H1 (cell line): ENCODE data around the gene E2F8. TPM values are rescaled to one million over a fixed set of nuclear protein-coding genes. Genes with fewer than 3 reads are reported as not detected.

Source experiments
- CTCF ChIA-PET: fragments of 300-600 bp; sonication (Branson Sonifier 250); formaldehyde crosslinking; loops from one replicate; lab custom pipeline; 2021; ENCODE audit not compliant: partially characterized antibody; lab: Charles Lee
- POLR2A ChIA-PET: fragments of 300-600 bp; sonication (Branson Sonifier 250); formaldehyde crosslinking; loops from one replicate; lab custom pipeline; 2021; ENCODE audit warnings: inconsistent platforms; ENCODE audit not compliant: partially characterized antibody; lab: Charles Lee
- DNase-seq, 2 experiments: peaks; one replicate each; pipeline versions ENCODE4 v3.0.0 to v3.0.0-alpha.2; 2010 to 2022; ENCODE audit warnings: low spot score in 2 of 2, low read depth in 1 of 2, mixed read lengths in 1 of 2
- FAIRE-seq: peaks from 2 replicates; lab custom pipeline; 2011; peaks lifted over from hg19 to GRCh38; lab: Jason Lieb, UNC
- H2AFZ ChIP-seq: 2 replicates; pipeline ENCODE4 v1.8.1; 2012; ENCODE audit warnings: low read length, inconsistent platforms
- H2AK5ac ChIP-seq: 2 replicates; pipeline ENCODE4 v1.6.1; 2013; ENCODE audit warnings: low read depth, low read length
- H2BK120ac ChIP-seq: replicated peaks from 2 replicates; pipeline ENCODE3; 2013; ENCODE audit warnings: low read depth, low read length, inconsistent platforms
- H2BK12ac ChIP-seq: 2 replicates; pipeline ENCODE4 v1.6.1; 2013; ENCODE audit warnings: low read depth, low read length
- H2BK15ac ChIP-seq: 2 replicates; pipeline ENCODE4 v1.6.1; 2013; ENCODE audit warnings: low read length
- H2BK20ac ChIP-seq: 2 replicates; pipeline ENCODE4 v1.6.1; 2013; ENCODE audit warnings: low read length
- H2BK5ac ChIP-seq: 2 replicates; pipeline ENCODE4 v1.6.1; 2013; ENCODE audit warnings: low read depth, low read length
- H3K14ac ChIP-seq: 2 replicates; pipeline ENCODE4 v1.6.1; 2013; ENCODE audit warnings: inconsistent platforms; ENCODE audit not compliant: insufficient read length
- H3K18ac ChIP-seq: 2 replicates; pipeline ENCODE4 v1.6.1; 2013; ENCODE audit warnings: low read length; ENCODE audit errors: extremely low read depth
- H3K23ac ChIP-seq: 2 replicates; pipeline ENCODE4 v1.6.1; 2013; ENCODE audit warnings: inconsistent platforms; ENCODE audit not compliant: insufficient read length
- H3K23me2 ChIP-seq: 2 replicates; pipeline ENCODE4 v1.6.1; 2013; ENCODE audit warnings: low read depth, low read length
- H3K27ac ChIP-seq: 2 replicates; pipeline ENCODE4 v1.6.1; 2011; ENCODE audit warnings: low read depth, low read length, inconsistent platforms
- H3K27me3 ChIP-seq, 4 experiments: replicated peaks in 1 of 4; 1 replicate in 1 of 4; 2 replicates in 3 of 4; pipeline versions ENCODE4 v1.6.1 to v1.8.1; 2011 to 2013; ENCODE audit warnings: low read length in 3 of 4, mild to moderate bottlenecking in 3 of 4, inconsistent platforms in 2 of 4, mixed read lengths in 2 of 4, moderate library complexity in 1 of 4; ENCODE audit not compliant: control insufficient read depth in 3 of 4, insufficient read depth in 3 of 4; ENCODE audit errors: extremely low read depth in 1 of 4
- H3K36me3 ChIP-seq, 4 experiments: 2 replicates each; pipeline versions ENCODE4 v1.6.1 to v1.8.1; 2011 to 2013; ENCODE audit warnings: mild to moderate bottlenecking in 4 of 4, low read length in 3 of 4, moderate library complexity in 2 of 4, control low read depth in 1 of 4, inconsistent platforms in 1 of 4; ENCODE audit not compliant: insufficient read depth in 4 of 4, control insufficient read depth in 2 of 4
- H3K4ac ChIP-seq: replicated peaks from 2 replicates; pipeline ENCODE3; 2013; ENCODE audit warnings: low read length, low read depth, mixed read lengths, inconsistent platforms; ENCODE audit not compliant: insufficient read length
- H3K4me1 ChIP-seq, 4 experiments: replicated peaks in 1 of 4; 1 replicate in 1 of 4; 2 replicates in 3 of 4; pipeline versions ENCODE4 v1.6.1 to v1.8.1; 2011 to 2013; ENCODE audit warnings: low read length in 3 of 4, inconsistent platforms in 2 of 4, mixed read lengths in 1 of 4; ENCODE audit not compliant: insufficient read depth in 4 of 4, control insufficient read depth in 3 of 4
- H3K4me2 ChIP-seq, 2 experiments: 2 replicates each; pipeline versions ENCODE4 v1.6.1 to v1.8.1; 2011 to 2013; ENCODE audit warnings: low read depth in 2 of 2, low read length in 2 of 2, control low read depth in 1 of 2, inconsistent platforms in 1 of 2, mild to moderate bottlenecking in 1 of 2; ENCODE audit not compliant: insufficient read depth in 1 of 2
- H3K4me3 ChIP-seq, 4 experiments: fragments of 200-600, 300-600 bp in 1 of 4; sonication (generic), shearing (Covaris generic), sonication (Bioruptor Twin) in 1 of 4; 2 replicates each; pipeline versions ENCODE4 v1.5.1 to v1.8.1; 2011 to 2016; ENCODE audit warnings: low read length in 4 of 4, low read depth in 3 of 4, control low read depth in 2 of 4, inconsistent platforms in 2 of 4, mild to moderate bottlenecking in 2 of 4, mixed read lengths in 1 of 4, moderate library complexity in 1 of 4; ENCODE audit not compliant: insufficient read depth in 2 of 4; ENCODE audit errors: extremely low read depth in 1 of 4
- H3K56ac ChIP-seq: replicated peaks from 2 replicates; pipeline ENCODE3; 2013; ENCODE audit warnings: low read depth, mild to moderate bottlenecking, mixed read lengths, low read length, inconsistent platforms; ENCODE audit not compliant: insufficient read length
- H3K79me1 ChIP-seq: 2 replicates; pipeline ENCODE4 v1.6.1; 2013; ENCODE audit warnings: low read depth, low read length, control low read depth
- H3K79me2 ChIP-seq, 2 experiments: 2 replicates each; pipeline versions ENCODE4 v1.6.1 to v1.8.1; 2012 to 2013; ENCODE audit warnings: low read length in 2 of 2, mild to moderate bottlenecking in 2 of 2, inconsistent platforms in 1 of 2; ENCODE audit not compliant: insufficient read depth in 2 of 2, control insufficient read depth in 1 of 2
- H3K9ac ChIP-seq, 4 experiments: replicated peaks in 1 of 4; 1 replicate in 1 of 4; 2 replicates in 3 of 4; pipeline versions ENCODE4 v1.6.1 to v1.8.1; 2011 to 2013; ENCODE audit warnings: low read depth in 3 of 4, low read length in 3 of 4, control low read depth in 2 of 4, mild to moderate bottlenecking in 2 of 4, moderate library complexity in 2 of 4, inconsistent platforms in 1 of 4; ENCODE audit errors: extremely low read depth in 1 of 4
- H3K9me3 ChIP-seq, 2 experiments: 2 replicates each; pipeline versions ENCODE4 v1.6.1 to v1.8.1; 2012 to 2013; ENCODE audit warnings: mild to moderate bottlenecking in 2 of 2, moderate library complexity in 2 of 2, control low read depth in 1 of 2, inconsistent platforms in 1 of 2, low read depth in 1 of 2, low read length in 1 of 2, mixed read lengths in 1 of 2; ENCODE audit not compliant: insufficient read depth in 2 of 2
- H4K20me1 ChIP-seq, 2 experiments: replicated peaks in 1 of 2; 2 replicates each; pipeline versions ENCODE3 to v1.8.1; 2011 to 2013; ENCODE audit warnings: inconsistent platforms in 2 of 2, low read length in 2 of 2, mild to moderate bottlenecking in 1 of 2; ENCODE audit not compliant: insufficient read depth in 2 of 2, control insufficient read depth in 1 of 2
- H4K5ac ChIP-seq: 2 replicates; pipeline ENCODE4 v1.6.1; 2013; ENCODE audit warnings: low read length, low read depth, mixed read lengths, inconsistent platforms; ENCODE audit not compliant: insufficient read length
- H4K8ac ChIP-seq: 2 replicates; pipeline ENCODE4 v1.8.0; 2013; ENCODE audit warnings: mild to moderate bottlenecking, moderate library complexity, low read length, inconsistent platforms; ENCODE audit not compliant: insufficient read depth; ENCODE audit errors: extremely low read depth
- H4K91ac ChIP-seq: replicated peaks from 2 replicates; pipeline ENCODE3; 2013; ENCODE audit warnings: low read length, mixed read lengths, inconsistent platforms; ENCODE audit not compliant: insufficient read length
- CBX5 ChIP-seq: fragments of 300-800, 300-1000 bp; sonication (generic); IDR thresholded peaks from 2 replicates; pipeline ENCODE4 v1.7.1; 2016; ENCODE audit warnings: antibody characterized with exemption, low read length, low read depth
- CBX8 ChIP-seq: fragments of 300-800, 300-1000 bp; sonication (generic); IDR thresholded peaks from 2 replicates; pipeline ENCODE4 v1.7.1; 2016; ENCODE audit warnings: low read depth, low read length, borderline replicate concordance
- CEBPB ChIP-seq: IDR thresholded peaks from 2 replicates; pipeline ENCODE4 v1.6.1; 2012; ENCODE audit warnings: low read depth, low read length
- E2F6 ChIP-seq: IDR thresholded peaks from 2 replicates; pipeline ENCODE4 v1.6.1; 2012; ENCODE audit warnings: inconsistent platforms
- EZH2 ChIP-seq: fragments of 200-600 bp; sonication (generic); IDR thresholded peaks from 2 replicates; pipeline ENCODE4 v1.7.1; 2012; ENCODE audit warnings: low read depth, mild to moderate bottlenecking, moderate library complexity, low read length, inconsistent platforms; ENCODE audit not compliant: severe bottlenecking
- POLR2AphosphoS5 ChIP-seq: IDR thresholded peaks from 2 replicates; pipeline ENCODE4 v1.6.1; 2011; ENCODE audit warnings: low read depth, low read length
- TBP ChIP-seq: IDR thresholded peaks from 2 replicates; pipeline ENCODE4 v1.6.1; 2011; ENCODE audit warnings: low read depth, low read length, improper control_type of control experiment
- WGBS, 2 experiments: shearing (Covaris generic) in 1 of 2; methylation state at CpG; one replicate each; pipeline versions ENCODE4 v1.1.6 to v1.1.7; 2013 to 2015; ENCODE audit warnings: low lambda C conversion rate in 2 of 2, mixed read lengths in 2 of 2, inconsistent platforms in 1 of 2, low coverage in 1 of 2, missing lambda C conversion rate in 1 of 2; ENCODE audit not compliant: insufficient replicate concordance in 2 of 2, insufficient coverage in 1 of 2, insufficient read length in 1 of 2; ENCODE audit errors: extremely low coverage in 1 of 2, missing lambda C conversion rate in 1 of 2; 5-methylcytosine and 5-hydroxymethylcytosine counted together
- polyA plus RNA-seq, 7 experiments: library from polyadenylated mRNA; depleted of rRNA in 3 of 7; stranded (reverse) in 5 of 7; unstranded in 2 of 7; fragments of >200 nt in 5 of 7; fragments of 200-250 nt in 2 of 7; gene quantifications; 1 replicate in 5 of 7; 2 replicates in 1 of 7; 4 replicates in 1 of 7; pipeline versions ENCODE4 v1.2.1 to v1.2.3, GENCODE V29; 2011 to 2013; ENCODE audit warnings: missing spikeins in 2 of 7, mixed read lengths in 2 of 7
- total RNA-seq: library from RNA; stranded (reverse); fragmentation: NEBNext Ultra II Directional; extraction: Animal tissue kit (Norgen Biotek cat#: 25700); gene quantifications from 2 replicates; pipeline ENCODE4 v1.2.1, GENCODE V29; 2021

E2F8 gene
- total and polyA plus RNA-seq, 2 of the 8 experiments (the other 6 are each of a cell fraction or from before 2014, with no cell fraction given): 5.4 to 11.4 TPM

- Histone ChIP-seq H3K27me3 (no peaks in the 10 kb centered on the region), H4K5ac (no peak overlapping the region), H3K18ac (no peak overlapping the region), H2AK5ac (no peak overlapping the region), H3K4me1 (peaks cover 0 to 3% (median 0%) of the 10 kb centered on the region in 4 experiments; a peak in 1 of 7 replicates), H3K9ac (no peak overlapping the region), H3K4ac (no peak overlapping the region), H3K79me1 (no peaks in the 10 kb centered on the region), H3K9me3 (no peaks in the 10 kb centered on the region), H2BK120ac (no peak overlapping the region), H3K4me2 (no peak overlapping the region), H3K79me2 (no peaks in the 10 kb centered on the region), H2BK12ac (peak overlapping the region; percentile 72; the same call in 1 of the 2 replicates), H2BK5ac (no peak overlapping the region), H3K36me3 (peaks cover 0 to 5% (median 2%) of the 10 kb centered on the region in 4 experiments; a peak in 2 of 8 replicates), H3K27ac (no peak overlapping the region), H3K23ac (peak overlapping the region; percentile 1), H4K8ac (peak overlapping the region; percentile 38; the same call in 1 of the 2 replicates), H3K23me2 (no peaks in the 10 kb centered on the region), H2BK15ac (no peak overlapping the region), H2AFZ (0 out of 2 replicates have a peak overlapping the region, but pooled peaks have one; percentile 77), H4K20me1 (no peaks in the 10 kb centered on the region), H3K14ac (no peak overlapping the region), H3K56ac (no peak overlapping the region), H3K4me3 (no peak overlapping the region), H4K91ac (no peak overlapping the region), H2BK20ac (no peak overlapping the region)
- whole genome bisulfite sequencing, 2 experiments: 89% methylated on average over 15 of the region's 15 CpGs; no CpG with 5 or more reads in 1 of the 2 experiments
- CTCF ChIA-PET: interaction anchor here (1.1 to 1.2 kb wide), 2 partner anchors 41 to 148 kb away, joined by 3 read pairs; no protein-coding TSS in a partner anchor
- POLR2A ChIA-PET: no interaction called here
- FAIRE-seq (no peak), DNase-seq (no peak)
- no peak for TF ChIP-seq E2F6
- TF ChIP-seq POLR2AphosphoS5: no peak
- no peak for TF ChIP-seq EZH2
- TF ChIP-seq CBX8: no peak
- peak; percentile 55 for TF ChIP-seq CEBPB
- TF ChIP-seq CBX5: no peak
- TF ChIP-seq TBP: no peak
Observed at GRCh38 chr11:19218786-19219460, 21.8 kb downstream of the E2F8 start.
